PC-9 (cell line): ENCODE data around the gene CLTCL1. TPM values are rescaled to one million over a fixed set of nuclear protein-coding genes. Genes with fewer than 3 reads are reported as not detected.

ENCODE experiments used
- BruUV-seq: library from RNA; stranded (reverse); fragments of 400-500 nt; replicated peaks from 2 replicates; lab custom pipeline; 2021; lab: Mats Ljungman, UMichigan
- CTCF ChIA-PET: fragments of 300-600 bp; sonication (Branson Sonifier 250); formaldehyde crosslinking; loops from one replicate; lab custom pipeline; 2022; ENCODE audit warnings: antibody characterized with exemption; lab: Charles Lee
- POLR2A ChIA-PET: fragments of 300-600 bp; sonication (Branson Sonifier 250); formaldehyde crosslinking; loops from one replicate; lab custom pipeline; 2022; ENCODE audit warnings: antibody characterized with exemption; ENCODE audit not compliant: unreplicated experiment; lab: Charles Lee
- DNase-seq, 2 experiments: peaks; one replicate each; pipeline versions ENCODE4 v3.0.0 to v3.0.0-alpha.2; 2015 to 2022; ENCODE audit warnings: mixed read lengths in 1 of 2
- H2AFZ ChIP-seq: fragments of 200-600 bp; sonication (generic); 2 replicates; pipeline ENCODE4 v1.8.1; 2017; ENCODE audit warnings: antibody characterized with exemption
- H3F3A ChIP-seq: fragments of 200-600 bp; sonication (generic); 2 replicates; pipeline ENCODE4 v1.8.1; 2017; ENCODE audit warnings: antibody characterized with exemption, mild to moderate bottlenecking, low read depth; ENCODE audit not compliant: insufficient read depth
- H3K27ac ChIP-seq: fragments of 200-600 bp; sonication (generic); 2 replicates; pipeline ENCODE4 v1.6.1; 2016; ENCODE audit warnings: mixed run types
- H3K27me3 ChIP-seq: fragments of 200-600 bp; sonication (generic); 2 replicates; pipeline ENCODE4 v1.6.1; 2016; ENCODE audit warnings: low read depth, mixed run types; ENCODE audit not compliant: insufficient read depth
- H3K36me3 ChIP-seq: fragments of 200-600 bp; sonication (generic); 2 replicates; pipeline ENCODE4 v1.6.1; 2016; ENCODE audit warnings: low read depth, mixed run types
- H3K4me1 ChIP-seq: fragments of 200-600 bp; sonication (generic); replicated peaks from 2 replicates; pipeline ENCODE4 v1.6.1; 2016; ENCODE audit warnings: mixed run types; ENCODE audit not compliant: insufficient read depth
- H3K4me2 ChIP-seq: fragments of 200-600 bp; sonication (generic); 2 replicates; pipeline ENCODE4 v1.6.1; 2017; ENCODE audit warnings: mixed run types
- H3K4me3 ChIP-seq: fragments of 200-600 bp; sonication (generic); 2 replicates; pipeline ENCODE4 v1.6.1; 2016; ENCODE audit warnings: mixed run types
- H3K79me2 ChIP-seq: fragments of 200-600 bp; sonication (generic); 2 replicates; pipeline ENCODE4 v1.6.1; 2017; ENCODE audit warnings: low read depth, mixed run types
- H3K9me2 ChIP-seq: fragments of 200-600 bp; sonication (generic); 2 replicates; pipeline ENCODE4 v1.8.1; 2017; ENCODE audit warnings: mild to moderate bottlenecking; ENCODE audit not compliant: insufficient read depth
- H3K9me3 ChIP-seq: fragments of 200-600 bp; sonication (generic); 2 replicates; pipeline ENCODE4 v1.8.1; 2016; ENCODE audit warnings: low read depth; ENCODE audit not compliant: insufficient read depth
- H4K20me1 ChIP-seq: fragments of 200-600 bp; sonication (generic); 2 replicates; pipeline ENCODE4 v1.8.1; 2017; ENCODE audit not compliant: insufficient read depth
- EZH2 ChIP-seq: fragments of 200-600 bp; sonication (generic); IDR thresholded peaks from 2 replicates; pipeline ENCODE4 v1.8.0; 2017; ENCODE audit warnings: antibody characterized with exemption, low read depth
- intact Hi-C: fragments of 100-400 bp; cut with micrococcal nuclease; formaldehyde crosslinking; loops from one replicate; pipeline ENCODE4 v1.10.0; 2022; ENCODE audit not compliant: unreplicated experiment
- total RNA-seq: library from RNA; stranded (reverse); gene quantifications from 2 replicates; pipeline ENCODE4 v1.2.3, GENCODE V29; 2021
- TF ChIP-seq, protein P1 (sequence below): fragments of 200-600 bp; sonication (generic); conservative IDR thresholded peaks from 2 replicates; pipeline ENCODE4 v1.6.1; 2017; ENCODE audit warnings: mixed run types, antibody characterized with exemption, mild to moderate bottlenecking, moderate library complexity

Gene CLTCL1
- total RNA-seq, 1 experiment from 2014 or later, result 7.2 TPM

DNA sequence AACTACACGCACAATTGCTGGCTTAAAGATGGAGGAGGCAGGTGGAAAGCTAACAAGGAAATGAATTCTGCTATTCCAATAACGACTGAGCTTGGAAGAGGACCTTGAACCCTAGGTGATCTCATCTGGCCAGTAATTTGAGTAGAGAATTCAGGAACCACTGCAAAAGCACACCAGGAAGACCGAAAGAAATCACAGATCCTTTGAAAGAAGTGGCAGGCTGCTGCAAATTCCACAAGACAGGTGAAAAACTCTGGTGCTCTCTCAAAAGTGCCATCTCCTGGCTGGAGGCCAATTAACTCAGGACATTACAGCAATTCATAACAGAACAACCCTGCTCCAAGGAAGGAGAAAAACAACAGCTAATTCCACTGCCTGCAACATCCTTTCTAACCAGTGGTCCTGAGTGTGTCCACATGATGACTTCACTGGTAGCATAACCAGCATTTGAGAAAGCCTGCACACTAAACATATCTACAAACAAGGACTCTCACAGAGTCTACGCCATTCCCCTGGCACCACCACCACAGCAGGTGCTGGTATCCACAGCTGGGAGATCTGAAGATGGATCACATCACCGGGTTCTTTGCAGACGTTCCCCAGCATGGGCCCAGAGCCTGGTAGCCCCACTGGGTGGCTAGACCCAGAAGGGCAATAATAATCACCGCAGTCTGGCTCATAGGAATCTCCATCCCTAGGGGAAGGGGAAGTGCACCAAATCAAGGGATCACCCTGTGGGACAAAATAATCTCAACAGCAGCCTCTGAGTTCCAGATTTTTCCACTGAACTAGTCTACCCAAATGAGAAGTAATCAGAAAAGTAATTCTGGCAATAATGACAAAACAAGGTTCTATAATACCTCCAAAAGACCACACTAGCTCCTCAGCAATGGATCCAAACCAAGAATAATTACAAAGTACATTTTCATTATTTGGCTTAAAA is 44.9 kb upstream of the CLTCL1 start:
- Histone ChIP-seq H3K9me2 (no peaks in the 10 kb centered on the region), H3K27me3 (no peaks in the 10 kb centered on the region), H3K4me1 (no peaks in the 10 kb centered on the region), H4K20me1 (no peaks in the 10 kb centered on the region), H3F3A (no peaks in the 10 kb centered on the region), H3K9me3 (no peaks in the 10 kb centered on the region; the same call in 1 of the 2 replicates), H3K4me3 (no peak overlapping the region), H3K36me3 (no peaks in the 10 kb centered on the region), H3K79me2 (no peaks in the 10 kb centered on the region), H3K27ac (no peak overlapping the region), H2AFZ (no peak overlapping the region), H3K4me2 (no peak overlapping the region)
- POLR2A ChIA-PET, result no interaction called here
- BruUV-seq, result no TSS peak
- DNase-seq, result no peak
- CTCF ChIA-PET, result no interaction called here
- intact Hi-C loops, result no loop called here
- TF ChIP-seq EZH2, result no peak
- TF ChIP-seq, protein P1, sequence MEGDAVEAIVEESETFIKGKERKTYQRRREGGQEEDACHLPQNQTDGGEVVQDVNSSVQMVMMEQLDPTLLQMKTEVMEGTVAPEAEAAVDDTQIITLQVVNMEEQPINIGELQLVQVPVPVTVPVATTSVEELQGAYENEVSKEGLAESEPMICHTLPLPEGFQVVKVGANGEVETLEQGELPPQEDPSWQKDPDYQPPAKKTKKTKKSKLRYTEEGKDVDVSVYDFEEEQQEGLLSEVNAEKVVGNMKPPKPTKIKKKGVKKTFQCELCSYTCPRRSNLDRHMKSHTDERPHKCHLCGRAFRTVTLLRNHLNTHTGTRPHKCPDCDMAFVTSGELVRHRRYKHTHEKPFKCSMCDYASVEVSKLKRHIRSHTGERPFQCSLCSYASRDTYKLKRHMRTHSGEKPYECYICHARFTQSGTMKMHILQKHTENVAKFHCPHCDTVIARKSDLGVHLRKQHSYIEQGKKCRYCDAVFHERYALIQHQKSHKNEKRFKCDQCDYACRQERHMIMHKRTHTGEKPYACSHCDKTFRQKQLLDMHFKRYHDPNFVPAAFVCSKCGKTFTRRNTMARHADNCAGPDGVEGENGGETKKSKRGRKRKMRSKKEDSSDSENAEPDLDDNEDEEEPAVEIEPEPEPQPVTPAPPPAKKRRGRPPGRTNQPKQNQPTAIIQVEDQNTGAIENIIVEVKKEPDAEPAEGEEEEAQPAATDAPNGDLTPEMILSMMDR, result no peak

DNA sequence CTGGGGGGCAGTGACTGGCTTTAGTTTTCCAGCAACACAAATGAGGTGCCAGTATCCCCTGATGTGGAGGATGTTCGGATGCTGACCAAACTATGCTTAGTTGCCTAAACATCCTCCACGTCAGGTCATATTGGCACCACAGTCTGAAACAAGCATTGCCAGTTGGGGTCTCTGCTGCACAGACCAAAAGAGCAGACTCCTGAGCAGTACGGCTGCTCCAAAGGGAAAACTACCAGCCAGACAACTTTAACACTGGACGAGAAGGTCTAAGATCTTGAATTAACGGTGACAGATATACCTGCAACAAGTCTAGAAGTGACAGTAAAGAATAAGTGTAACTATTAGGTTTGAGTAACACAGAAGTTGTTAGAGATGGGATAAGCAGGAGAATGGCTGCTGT is 40.5 kb upstream of the CLTCL1 start:
- ChIA-PET POLR2A (no interaction called here), CTCF (no interaction called here)
- BruUV-seq, result no TSS peak
- no peak overlapping the region for H3K27ac ChIP-seq
- no peaks in the 10 kb centered on the region for H3K9me2 ChIP-seq
- TF ChIP-seq, protein P1, result no peak
- no peak for TF ChIP-seq EZH2
- H3K4me1 ChIP-seq, result no peaks in the 10 kb centered on the region
- H3F3A ChIP-seq, result no peaks in the 10 kb centered on the region
- no peak overlapping the region for H3K4me3 ChIP-seq
- no peak overlapping the region for H3K4me2 ChIP-seq
- no peaks in the 10 kb centered on the region; the same call in 1 of the 2 replicates for H3K9me3 ChIP-seq
- H3K36me3 ChIP-seq, result no peaks in the 10 kb centered on the region
- no peak for DNase-seq
- no peaks in the 10 kb centered on the region for H3K27me3 ChIP-seq
- no peaks in the 10 kb centered on the region for H4K20me1 ChIP-seq
- intact Hi-C loops, result no loop called here
- H2AFZ ChIP-seq, result no peak overlapping the region
- H3K79me2 ChIP-seq, result no peaks in the 10 kb centered on the region

DNA sequence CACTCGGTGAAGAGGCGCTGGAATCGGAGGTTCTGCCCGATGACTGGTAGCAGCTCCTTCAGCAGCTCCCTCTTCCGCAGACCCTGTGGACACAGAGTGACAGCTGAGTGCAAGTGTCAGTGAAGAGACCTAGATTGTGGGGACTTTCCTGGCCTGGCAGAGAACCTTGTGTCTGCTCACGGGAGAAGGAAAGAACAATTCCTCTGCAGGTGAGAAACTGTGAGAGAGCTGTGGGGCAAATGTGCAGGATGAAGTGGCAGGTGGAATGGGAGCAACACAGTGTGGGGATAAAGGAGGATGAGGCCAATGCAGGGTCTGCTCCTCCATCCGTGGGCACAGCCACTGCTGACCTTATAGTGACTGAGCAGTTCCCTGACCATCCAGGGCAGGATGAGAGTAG is 40.0 kb upstream of the CLTCL1 start:
- H3K36me3 ChIP-seq, result no peaks in the 10 kb centered on the region
- DNase-seq, result no peak
- CTCF ChIA-PET, result no interaction called here

More for the DNA sequence above, 40.0 kb upstream of the CLTCL1 start:
- no peak overlapping the region for H3K27ac ChIP-seq
- H3F3A ChIP-seq, result no peaks in the 10 kb centered on the region
- no peaks in the 10 kb centered on the region for H3K9me2 ChIP-seq
- POLR2A ChIA-PET, result no interaction called here
- H3K79me2 ChIP-seq, result no peaks in the 10 kb centered on the region
- H2AFZ ChIP-seq, result no peak overlapping the region
- H4K20me1 ChIP-seq, result no peaks in the 10 kb centered on the region
- TF ChIP-seq, protein P1, result no peak
- TF ChIP-seq EZH2, result no peak
- intact Hi-C loops, result no loop called here
- BruUV-seq, result no TSS peak
- no peak overlapping the region for H3K4me3 ChIP-seq
- H3K4me2 ChIP-seq, result no peak overlapping the region
- H3K27me3 ChIP-seq, result no peaks in the 10 kb centered on the region
- H3K4me1 ChIP-seq, result no peaks in the 10 kb centered on the region
- H3K9me3 ChIP-seq, result no peaks in the 10 kb centered on the region; the same call in 1 of the 2 replicates
